Stimulated activated CD8-positive, alpha-beta memory T cell treated with anti-CD3 and anti-CD28 coated beads, Interleukin-7, amount 100 ng/mL, for 48 hours (primary cell): ENCODE data around the gene HOXB3.
"Not testable (repeated sequence)": the region's sequence is repeated elsewhere in the genome, so short reads cannot be mapped to it uniquely, and the experiment has no call there.

Experiments
- DNase-seq, 2 donors: peaks; one replicate each; pipeline ENCODE4 v3.0.0-alpha.2; 2020; ENCODE audit warnings: low read depth in 1 of 2; ENCODE audit errors: extremely low read depth in 1 of 2

Gene HOXB3

DNA sequence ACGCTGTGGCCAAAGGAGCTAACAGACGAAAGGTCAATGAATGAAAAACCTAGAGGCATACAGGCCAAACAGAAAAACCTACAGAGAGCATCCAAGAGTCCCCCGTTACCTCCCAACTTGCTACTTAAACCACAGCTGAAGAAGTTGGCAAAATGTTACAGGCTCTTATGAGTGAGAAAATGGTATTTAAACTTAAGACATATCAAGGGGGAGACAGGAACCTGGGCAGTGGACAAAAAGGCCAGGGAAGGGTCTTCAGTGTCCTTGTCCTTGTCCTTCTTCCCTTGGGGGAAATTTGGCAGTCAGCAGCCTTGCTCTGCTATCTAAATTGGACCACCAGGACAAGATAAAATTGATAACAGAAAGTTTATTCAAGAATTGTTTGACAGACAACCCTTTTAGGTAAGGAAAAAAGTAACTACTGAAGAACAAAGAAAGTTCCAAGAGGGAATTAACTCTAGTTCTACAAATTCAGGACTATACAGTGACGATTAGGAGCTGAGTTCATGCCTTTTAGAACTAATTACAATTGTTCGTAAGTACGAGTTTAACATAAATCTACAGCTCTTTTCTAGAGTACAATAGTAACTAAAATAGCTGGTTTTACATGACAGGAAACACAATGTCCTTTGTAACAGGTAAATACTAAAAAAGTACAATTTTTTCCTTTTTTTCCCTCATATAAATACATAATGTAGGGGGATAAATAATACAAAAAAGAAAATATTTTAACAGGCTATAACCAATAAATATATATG is 41.3 kb downstream of the HOXB3 start:
- no peak for DNase-seq

DNA sequence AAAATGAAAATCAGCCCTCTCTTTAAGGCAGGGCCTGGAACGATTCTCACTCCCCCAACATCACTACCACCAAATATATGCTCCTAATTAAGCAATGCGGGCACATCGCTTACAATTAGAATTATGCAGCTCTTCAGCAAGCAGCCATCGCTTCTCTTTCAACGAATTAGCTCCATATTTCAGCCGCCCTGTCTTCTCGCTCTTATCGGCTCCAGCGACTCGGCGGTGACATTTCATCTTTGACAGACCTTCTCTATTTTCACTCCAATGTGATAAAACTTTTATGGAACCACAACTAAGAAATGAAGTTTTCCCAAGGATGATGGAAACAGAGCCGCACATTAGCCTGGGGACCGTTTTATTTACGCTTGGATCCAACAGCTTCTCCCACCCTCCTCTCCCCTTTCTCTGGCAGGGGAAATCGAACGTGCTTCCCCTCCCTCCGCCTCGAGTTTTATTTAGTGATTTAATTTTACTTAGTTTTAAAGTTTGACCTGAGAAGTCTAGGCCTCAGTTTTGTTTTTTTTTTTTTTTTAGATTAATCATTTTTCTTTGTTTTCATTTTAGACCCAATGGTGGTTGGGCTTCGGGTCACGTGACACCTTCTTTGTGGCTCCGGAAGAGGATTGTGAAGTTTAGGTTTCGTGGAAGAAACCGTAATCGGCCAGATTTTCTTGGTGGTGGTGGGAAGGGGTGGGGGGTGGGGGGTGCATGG is 42.1 kb downstream of the HOXB3 start:
- DNase-seq, result no peak

DNA sequence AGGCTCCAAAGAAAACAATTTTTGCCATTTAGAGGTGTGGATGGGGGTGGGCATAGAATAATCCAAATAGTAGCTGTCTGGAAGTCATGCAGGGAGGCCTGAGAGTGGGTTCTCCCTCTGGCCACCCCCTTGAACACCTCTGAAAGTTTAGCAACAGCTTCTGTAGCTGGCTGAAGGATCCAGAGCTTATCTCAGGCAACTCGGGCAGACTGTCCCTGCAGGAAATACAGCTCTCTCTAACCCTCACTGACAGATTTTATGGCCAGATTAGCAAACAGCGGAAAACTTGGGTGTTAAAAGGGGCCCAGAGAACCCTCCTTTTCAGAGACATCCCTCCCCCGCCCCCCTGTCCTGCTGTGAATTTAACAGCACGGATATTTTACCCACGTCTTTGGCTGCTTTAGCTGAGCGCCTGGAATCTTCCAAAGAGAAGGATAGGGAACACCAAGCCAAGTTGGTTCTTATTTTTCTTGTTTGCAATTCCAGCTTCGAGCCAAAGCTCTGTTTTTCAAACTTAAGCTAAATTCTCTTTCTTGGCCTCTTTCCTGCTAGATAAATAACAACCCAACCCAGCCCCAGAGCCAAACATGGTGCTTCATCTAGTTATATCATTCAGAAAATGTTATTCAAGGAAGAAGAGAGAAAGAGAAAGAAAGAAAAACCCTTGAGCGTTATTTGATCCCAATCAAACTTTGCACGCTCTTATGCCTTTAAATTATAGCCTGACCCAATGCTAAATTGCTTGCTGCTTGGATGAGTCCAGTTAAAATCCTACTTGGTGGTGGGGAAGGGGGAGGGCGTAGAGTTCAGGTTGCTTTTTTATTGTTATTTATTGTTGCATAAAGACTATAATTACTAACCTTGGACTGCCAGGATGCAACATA is 42.9 kb downstream of the HOXB3 start:
- no peak for DNase-seq

DNA sequence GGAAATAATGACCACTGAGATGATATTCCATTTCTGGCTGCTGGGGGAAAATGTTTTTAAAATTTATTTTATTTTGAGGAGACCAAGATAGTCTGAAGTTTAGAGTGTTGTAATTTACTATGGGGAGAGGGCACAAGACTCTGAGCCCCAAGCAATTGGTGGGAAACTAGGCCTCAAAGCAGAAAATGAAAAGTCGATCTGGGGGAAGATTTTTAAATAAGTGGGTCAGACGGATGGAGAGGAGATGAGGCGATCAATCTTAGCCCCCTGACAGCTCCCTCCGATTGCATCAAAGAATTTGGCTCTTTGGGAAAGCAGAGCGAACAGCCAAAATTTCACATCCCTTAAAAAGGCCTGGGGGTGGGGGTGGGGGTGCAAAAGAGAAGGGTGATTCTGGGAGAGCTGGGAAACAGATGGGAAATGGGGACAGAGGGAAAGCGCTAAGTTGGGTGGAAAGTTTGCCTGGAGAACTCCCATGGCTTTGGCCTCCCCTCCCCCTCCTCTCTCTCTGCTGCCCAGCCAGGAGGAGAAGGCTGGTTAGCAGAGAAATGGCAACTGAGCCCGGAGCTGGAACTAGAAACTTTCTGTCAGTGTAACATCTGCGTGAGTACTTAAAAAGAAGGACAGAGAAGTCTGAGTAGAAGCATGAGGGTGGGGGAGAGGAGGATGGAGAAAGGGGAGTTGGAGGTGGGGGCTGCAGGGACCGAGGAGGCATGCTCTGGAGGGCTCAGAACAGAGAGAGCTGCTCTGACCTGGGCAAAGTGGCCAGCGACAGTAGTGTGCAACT is 43.7 kb downstream of the HOXB3 start:
- no peak for DNase-seq

DNA sequence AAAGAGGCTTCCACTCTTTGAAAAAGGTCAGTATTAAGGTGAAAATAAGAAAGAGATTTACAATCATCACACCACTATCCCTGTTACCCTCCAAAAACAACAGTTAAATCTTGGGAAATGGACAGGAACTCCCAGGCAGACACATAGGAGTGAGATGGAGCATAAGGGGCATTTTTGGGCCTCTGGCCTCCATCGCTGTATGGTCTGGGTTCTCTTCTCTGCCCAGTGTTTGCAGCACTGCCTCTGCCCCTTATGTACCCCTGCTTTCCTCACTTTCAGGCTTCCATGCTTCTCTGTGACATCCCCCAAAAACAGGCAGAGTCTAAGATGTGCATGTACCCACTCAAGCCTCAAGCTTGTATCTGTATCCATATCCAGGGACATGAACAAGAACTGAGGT is 44.5 kb downstream of the HOXB3 start:
- DNase-seq, result no peak

DNA sequence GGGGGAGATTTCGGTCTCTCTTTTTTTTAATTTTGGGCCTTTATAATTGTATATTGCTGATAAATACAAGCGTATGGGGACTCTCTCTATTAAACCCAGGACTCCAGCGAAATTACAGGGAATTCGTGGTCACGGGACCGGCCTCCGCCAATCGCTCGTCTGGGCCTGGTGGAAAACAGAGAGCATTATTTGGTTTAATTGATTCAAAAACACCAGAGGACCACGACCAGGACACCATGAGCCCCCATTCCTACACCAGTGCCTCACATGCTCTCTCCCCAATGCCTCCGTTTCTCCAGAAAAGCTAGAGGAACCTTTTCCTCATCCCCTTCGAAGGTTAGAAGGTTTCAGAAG is 45.0 kb downstream of the HOXB3 start, which contains the start of gene HOXB2:
TSS of gene HOXB2 (minus strand) at position 88 of the 354 bp plus-strand sequence. CDS start 198 bp downstream, outside the sequence.
- no peak for DNase-seq

DNA sequence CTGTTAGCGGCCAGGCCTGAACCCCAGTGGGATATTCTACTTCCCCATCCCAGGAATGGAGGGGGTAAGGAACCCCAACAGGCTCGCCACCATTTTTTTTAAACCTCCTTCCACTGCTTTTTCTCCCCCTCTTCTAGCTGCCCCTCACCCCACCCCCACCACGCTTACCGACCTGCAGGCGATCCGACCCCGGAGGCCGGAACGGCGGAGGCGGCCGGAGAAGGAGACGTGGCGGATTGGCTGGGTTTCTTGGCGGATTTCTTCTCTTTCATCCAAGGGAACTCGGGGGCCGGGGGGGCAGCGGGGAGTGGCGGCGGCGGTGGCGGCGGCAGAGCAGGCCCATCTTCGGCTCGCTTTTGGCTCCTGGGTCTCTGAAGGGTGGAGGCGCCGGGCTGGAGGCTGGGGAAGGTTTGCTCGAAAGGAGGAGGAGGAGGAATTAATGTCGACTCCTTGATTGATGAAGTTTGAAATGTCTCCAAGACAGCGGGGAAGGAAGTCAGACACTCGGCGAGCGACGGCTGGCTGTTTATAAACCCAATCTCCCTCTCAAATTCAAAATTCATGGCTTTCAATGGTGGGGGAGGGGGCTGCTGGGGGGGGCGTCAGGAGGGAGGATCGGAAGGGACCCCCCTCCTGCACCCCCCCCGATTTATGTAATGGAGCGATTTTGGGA is 45.6 kb downstream of the HOXB3 start:
- DNase-seq, result no peak

DNA sequence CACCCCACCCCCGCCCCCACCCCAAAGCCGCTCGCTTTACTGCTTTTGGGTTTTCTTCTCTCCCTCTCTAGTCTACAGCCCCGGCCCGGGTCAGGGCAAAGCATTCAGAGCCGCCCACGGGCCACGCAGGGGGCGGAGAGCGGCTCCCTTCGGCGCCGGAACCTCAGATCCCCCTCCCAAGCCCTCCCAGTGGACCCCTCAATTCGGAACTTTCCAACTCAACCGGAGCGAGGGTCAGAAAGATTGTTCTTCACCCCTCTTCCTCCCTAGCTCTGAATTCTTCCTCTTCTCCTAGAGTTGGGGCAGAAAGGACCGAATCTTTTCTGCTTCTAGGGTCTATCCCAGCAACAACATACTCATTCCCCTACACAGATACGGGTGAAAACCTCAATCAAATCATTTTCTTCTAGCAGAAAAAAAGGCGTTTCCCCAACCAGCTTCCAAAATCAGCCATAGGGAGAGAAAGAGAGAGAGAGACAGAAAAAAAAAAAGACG is 46.1 kb downstream of the HOXB3 start:
- DNase-seq, result no peak

DNA sequence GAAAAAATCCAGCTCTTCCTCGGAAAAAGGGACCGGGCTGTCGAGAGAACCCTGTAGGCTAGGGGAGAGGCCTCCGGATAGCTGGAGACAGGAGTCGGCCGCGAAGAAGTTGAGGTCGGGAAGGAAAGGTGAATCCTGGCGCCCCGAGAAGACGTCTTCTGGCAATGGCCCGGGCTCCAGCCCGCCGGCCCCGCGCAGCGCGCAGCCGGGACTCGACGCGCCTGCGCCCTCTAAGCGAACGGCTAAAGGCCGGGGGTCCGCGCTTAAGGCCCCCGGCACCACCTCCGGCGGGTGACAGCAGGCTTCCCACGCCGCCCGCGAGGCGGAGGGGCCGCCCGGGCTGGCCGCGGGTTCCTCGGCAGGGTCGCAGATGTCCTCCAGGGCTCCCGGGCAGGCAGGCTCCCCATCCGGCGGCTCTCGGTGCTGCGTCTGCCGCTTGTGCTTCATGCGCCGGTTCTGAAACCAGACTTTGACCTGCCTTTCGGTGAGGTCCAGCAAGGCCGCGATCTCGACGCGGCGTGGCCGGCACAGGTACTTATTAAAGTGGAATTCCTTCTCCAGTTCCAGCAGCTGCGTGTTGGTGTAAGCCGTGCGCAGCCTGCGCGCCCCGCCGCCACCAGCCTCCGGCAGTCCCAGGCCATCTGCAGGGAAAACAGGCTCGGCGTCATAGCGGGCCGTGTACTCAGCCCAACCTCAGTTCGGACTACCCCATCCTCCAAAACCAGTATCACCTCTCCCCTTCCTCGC is 46.8 kb downstream of the HOXB3 start:
- DNase-seq, result peak in 1 of 2 donors; percentile 30

DNA sequence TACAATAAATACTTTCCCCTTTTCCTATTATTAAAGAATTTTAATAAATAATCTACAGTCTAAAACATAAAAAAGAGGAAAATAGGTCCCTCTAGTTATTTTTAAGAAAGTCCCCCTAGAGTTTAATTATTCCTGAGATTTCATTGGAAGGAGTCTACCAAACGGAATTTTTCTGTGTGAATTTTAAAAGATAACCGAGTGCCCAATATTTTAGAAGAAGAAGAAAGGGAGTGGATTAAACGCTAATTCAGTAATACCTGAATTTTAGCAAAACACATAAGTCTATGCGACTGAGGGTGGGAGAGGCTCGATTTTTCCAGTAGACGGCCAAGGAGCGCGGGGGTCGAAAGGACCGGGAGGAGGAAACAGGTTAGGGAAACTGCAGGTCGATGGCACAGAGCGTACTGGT is 47.3 kb downstream of the HOXB3 start:
- DNase-seq, result no peak

DNA sequence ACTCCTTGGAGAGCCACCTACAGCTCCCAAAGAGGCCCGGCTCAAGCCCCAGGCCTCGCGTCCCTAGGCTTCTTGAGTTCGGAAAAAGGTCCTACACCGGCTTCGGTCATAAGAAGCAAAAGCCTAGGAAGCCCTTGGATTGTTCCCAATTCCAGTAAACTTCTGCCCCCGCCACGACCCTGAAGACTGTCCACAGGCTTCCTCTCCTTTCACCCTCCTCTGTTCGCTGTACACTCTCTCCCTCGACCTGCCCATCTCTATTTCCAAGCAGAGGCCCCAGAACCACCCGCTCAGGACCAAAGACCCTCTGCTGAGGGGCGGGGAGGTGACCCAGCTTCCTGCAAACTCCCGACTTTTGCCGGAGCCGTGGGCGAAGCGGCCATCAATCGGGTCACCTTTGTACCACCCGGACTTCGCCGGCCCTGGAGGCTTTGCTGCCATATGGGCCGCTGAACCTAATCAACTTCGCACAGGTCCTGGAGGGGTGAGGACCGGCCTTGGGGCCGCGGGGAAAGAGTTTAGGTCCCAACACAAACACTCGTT is 47.9 kb downstream of the HOXB3 start:
- no peak for DNase-seq

DNA sequence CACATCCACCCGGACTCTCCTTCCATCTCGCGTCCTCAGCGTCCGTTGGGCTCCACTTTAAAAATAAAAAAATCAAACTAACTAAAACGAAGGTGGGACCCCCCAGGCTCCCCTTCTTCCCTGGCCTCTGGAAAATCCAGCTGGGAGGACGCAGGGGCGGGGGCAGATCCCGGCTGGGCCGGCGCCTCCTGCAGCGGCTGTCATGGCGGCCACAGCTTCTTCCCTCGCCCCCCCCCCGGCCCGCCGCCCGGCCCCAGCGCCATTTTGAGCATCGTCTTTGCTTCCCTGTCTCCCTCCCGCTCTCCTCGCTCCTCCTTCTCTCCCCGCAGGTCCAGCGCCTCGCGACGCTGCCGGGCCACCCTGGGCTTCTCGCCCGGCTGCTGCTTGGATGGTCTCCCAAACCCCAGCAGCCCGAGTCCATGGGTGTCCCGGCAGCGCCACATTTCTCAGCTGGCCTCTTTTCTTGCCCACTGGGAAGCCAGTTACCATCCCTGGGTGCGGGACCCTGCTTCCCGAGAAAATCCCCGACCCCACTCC is 48.4 kb downstream of the HOXB3 start:
- no peak for DNase-seq

DNA sequence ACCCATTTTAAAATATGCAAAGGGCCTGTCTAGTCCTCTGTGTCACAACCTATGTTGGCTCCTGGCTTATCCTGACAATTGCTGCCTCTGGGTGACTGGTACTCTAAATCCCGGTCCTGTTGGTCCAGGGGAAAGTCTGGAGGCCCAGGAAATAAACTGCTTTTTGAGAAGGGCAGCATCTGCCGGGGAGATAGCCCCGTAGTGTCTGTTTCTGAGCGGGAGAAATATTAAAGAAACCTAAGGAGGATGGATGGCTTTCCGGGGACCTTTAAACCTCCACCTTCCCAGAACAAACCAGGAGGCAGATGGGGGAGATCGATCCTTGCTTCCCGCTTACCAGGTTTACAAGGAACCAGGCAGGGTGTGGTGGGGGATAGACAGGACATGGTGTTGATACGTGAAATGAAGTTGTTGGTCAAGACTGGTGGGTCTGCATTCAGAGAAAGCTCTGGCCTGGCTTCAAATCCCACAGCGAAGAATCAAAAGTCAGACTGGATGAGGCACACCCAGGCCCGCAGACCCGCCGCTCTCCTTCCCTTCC is 48.9 kb downstream of the HOXB3 start:
- no peak for DNase-seq

DNA sequence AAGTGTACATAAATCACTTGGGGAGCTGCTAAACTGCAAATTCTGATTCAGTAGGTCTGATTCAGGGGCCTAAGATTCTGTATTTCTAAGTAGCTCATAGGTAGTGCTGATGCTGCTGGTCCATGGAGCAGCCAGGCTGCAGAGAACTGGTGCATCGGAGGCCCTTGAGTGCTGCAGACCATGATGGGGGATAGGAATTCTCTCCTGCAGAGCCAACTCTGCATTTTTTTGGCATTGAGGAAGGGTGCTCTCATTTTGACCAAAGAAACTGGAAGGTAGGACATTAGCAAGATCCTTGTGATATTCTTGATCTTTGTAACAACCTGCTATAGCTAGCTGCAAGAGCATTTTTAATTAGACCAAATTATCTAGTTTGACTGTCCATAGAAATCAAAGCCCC is 49.8 kb downstream of the HOXB3 start:
- DNase-seq, result no peak

DNA sequence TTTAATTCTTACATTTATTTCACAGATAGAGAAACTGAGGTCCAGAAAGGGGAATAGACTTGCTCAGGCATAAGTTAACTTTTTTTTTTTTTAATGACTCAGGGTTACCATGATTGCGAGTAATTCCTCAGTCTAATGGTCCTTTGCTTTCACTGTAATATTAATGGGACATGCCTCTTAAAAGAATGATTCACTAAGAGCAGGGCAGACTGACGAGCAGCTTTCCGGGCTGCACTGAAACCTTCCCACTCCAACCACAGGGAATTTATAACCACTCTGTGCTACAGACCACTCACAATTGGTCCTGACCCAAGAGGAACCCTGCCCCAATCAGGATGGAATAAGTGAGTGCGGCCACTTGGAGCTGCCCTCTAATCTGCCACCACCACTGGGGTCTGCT is 50.9 kb downstream of the HOXB3 start:
- no peak for DNase-seq

DNA sequence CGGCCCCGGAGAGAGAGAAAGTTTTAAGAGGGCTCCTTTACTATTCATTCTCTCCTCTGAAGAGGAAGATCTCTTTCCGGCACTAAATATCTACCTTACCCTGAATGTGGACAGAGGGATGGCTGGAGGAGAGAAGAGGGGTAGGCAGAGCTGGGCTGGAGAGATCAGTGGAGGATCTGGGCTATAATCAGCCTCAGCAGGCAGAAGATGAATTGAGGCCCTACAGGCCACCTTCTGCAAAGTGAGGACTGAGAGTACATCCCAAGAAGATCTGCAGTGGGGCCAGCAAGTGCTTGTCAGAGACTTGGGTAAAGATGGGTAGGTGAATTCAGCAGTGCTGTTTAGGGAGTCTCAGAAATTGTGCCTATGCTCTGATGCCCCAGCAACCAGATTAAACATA is 52.7 kb downstream of the HOXB3 start:
- DNase-seq, result no peak

DNA sequence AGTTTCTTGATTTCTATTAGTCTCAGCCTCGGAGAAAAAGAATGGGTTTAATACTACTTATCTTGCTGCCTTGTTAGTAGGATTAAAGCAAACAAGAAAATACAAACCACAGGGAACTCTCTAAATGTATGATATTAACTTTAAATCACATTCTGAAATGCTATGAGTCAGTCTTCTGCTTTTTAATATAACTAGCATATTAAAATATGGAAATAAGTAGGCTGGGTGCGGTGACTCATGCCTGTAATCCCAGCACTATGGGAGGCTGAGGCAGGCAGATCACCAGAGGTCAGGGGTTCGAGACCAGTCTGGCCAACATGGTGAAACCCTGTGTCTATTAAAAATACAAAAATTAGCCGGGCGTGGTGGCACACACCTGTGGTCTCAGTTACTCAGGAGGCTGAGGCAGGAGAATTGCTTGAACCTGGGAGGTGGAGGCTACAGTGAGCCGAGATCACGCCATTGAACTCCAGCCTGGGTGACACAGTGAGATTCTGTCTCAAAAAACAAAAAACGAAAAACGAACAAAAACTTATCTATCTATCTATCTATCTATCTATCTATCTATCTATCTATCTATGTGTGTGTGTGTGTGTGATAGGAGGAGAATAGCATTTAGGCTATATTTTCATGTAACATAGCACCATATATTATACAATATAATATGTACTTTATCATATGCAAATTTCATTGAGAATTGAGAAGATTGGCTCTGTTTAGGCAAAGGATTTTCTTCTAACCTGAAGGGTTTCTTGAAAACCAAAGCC is 54.1 kb downstream of the HOXB3 start:
- DNase-seq, result not testable (repeated sequence)

DNA sequence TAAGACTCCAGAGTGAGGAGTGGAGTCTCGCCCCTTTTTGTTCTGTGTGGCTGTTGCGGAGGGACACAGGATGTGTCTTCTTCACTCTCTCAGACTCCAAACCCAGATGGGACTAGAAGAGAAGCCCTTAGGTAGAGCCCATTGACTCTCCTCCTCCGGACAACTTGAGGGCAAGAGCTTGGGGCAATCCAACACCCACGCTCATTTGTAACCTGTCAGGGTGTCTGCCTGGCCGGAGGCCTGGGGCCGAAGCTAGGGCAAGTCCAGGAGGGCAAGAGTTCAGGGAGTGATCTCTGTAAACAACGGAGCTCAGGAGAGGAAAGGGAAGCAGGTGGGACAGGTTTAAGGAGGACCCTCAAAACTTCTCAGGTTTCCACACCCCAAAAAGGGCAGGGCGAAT is 57.8 kb downstream of the HOXB3 start:
- DNase-seq, result no peak
